Epithelial cell of proximal tubule (primary cell): ENCODE results near the gene STAG1. TPM values are rescaled to one million over a fixed set of nuclear protein-coding genes. Genes with fewer than 3 reads are reported as not detected.
"Not testable (repeated sequence)": the region's sequence is repeated elsewhere in the genome, so short reads cannot be mapped to it uniquely, and the experiment has no call there.

Experiments used
- DNase-seq: peaks from one replicate; pipeline ENCODE4 v3.0.0-alpha.2; 2011; ENCODE audit warnings: low read depth
- H3K4me3 ChIP-seq: 2 replicates; pipeline ENCODE4 v1.5.1; 2011; ENCODE audit warnings: low read depth, mild to moderate bottlenecking, low read length
- total RNA-seq: library from RNA; depleted of rRNA; stranded (reverse); fragments of >200 nt; gene quantifications from 2 replicates; pipeline ENCODE4 v1.2.3, GENCODE V29; 2015
- TF ChIP-seq, protein P1 (sequence below): conservative IDR thresholded peaks from 2 replicates; pipeline ENCODE4 v1.5.1; 2012; ENCODE audit warnings: low read depth, mild to moderate bottlenecking, low read length

STAG1 gene
- total RNA-seq, 1 donor from 2014 or later = 16.3 TPM

- H3K4me3 ChIP-seq = no peak overlapping the region
- TF ChIP-seq, protein P1, sequence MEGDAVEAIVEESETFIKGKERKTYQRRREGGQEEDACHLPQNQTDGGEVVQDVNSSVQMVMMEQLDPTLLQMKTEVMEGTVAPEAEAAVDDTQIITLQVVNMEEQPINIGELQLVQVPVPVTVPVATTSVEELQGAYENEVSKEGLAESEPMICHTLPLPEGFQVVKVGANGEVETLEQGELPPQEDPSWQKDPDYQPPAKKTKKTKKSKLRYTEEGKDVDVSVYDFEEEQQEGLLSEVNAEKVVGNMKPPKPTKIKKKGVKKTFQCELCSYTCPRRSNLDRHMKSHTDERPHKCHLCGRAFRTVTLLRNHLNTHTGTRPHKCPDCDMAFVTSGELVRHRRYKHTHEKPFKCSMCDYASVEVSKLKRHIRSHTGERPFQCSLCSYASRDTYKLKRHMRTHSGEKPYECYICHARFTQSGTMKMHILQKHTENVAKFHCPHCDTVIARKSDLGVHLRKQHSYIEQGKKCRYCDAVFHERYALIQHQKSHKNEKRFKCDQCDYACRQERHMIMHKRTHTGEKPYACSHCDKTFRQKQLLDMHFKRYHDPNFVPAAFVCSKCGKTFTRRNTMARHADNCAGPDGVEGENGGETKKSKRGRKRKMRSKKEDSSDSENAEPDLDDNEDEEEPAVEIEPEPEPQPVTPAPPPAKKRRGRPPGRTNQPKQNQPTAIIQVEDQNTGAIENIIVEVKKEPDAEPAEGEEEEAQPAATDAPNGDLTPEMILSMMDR = no peak
- no peak for DNase-seq
Measured at GRCh38 chr3:136651581-136651980, 100.6 kb downstream of the STAG1 start.

GRCh38 chr3:136650461-136650860, 101.7 kb downstream of the STAG1 start:
- no peak for DNase-seq
- TF ChIP-seq, protein P1 = no peak
- H3K4me3 ChIP-seq = no peak overlapping the region

- TF ChIP-seq, protein P1 = no peak
- DNase-seq = no peak
- H3K4me3 ChIP-seq = no peak overlapping the region
Measured at GRCh38 chr3:136645915-136646314, 106.3 kb downstream of the STAG1 start.

DNA sequence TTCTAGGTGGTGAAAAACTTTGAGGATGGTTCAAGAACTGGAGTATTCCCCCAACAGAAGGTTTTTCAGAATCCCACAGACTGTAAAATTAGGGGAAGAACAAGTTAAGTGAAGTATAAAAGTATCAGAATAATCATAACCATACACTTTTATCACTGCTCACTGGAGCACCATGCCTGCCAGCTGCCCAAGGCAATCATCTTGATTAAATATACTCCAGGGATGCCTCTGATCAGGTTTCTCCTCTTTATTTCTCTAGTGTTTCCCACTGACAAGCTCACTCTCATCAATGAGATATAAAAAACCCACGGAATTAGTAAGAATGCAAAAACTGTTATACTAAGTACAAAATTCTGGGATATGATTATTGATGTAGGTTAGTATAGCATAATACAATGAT, 108.0 kb downstream of the STAG1 start:
- TF ChIP-seq, protein P1 = no peak
- DNase-seq = no peak
- H3K4me3 ChIP-seq = no peak overlapping the region

DNA sequence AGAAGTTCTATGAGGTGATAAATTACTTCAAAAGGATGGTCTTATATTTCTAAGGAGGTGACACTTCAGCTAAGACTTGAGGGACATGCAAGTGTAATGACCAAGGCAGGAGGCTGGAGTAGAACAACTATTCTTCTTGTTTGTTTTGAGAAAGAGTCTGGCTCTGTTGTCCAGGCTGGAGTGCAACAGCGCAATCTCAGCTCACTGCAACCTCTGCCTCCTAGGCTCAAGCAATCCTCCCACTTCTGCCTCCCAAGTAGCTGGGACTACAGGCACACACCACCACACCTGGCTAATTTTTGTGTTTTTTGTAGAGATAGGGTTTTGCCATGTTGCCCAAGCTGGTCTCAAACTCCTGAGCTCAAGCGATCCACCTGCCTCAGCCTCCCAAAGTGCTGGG, 108.8 kb downstream of the STAG1 start:
- DNase-seq, H3K4me3 ChIP-seq: not testable (repeated sequence)

DNA sequence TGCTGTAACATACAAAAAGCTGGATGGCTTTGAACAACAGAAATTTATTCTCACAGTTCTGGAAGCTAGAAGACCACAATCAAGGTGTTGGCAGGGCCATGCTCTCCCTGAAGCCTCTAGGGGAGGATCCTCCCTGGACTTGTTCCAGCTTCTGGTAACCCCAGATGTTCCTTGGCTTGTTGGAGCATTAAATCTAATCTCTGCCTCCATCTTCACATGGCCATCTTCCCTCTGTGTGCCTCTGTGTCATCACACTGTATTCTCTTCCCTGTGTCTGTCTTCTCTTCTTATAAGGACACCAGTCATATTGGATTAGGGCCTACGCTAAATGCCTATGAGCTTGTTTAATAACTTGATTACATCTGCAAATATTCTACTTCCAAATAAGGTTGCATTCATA, 109.5 kb downstream of the STAG1 start:
- TF ChIP-seq, protein P1 = no peak
- no peak overlapping the region for H3K4me3 ChIP-seq

GRCh38 chr3:136639069-136639468, 113.1 kb downstream of the STAG1 start:
- TF ChIP-seq, protein P1 = no peak
- no peak overlapping the region for H3K4me3 ChIP-seq
- DNase-seq = no peak

More for the DNA sequence above, 109.5 kb downstream of the STAG1 start:
- DNase-seq = no peak

- H3K4me3 ChIP-seq = no peak overlapping the region
- no peak for DNase-seq
- TF ChIP-seq, protein P1 = no peak
Measured at GRCh38 chr3:136637176-136637575, 115.0 kb downstream of the STAG1 start.
